IPS-20b (cell line): ENCODE measurements around the gene PHTF2.
"Not testable (repeated sequence)": the region's sequence is repeated elsewhere in the genome, so short reads cannot be mapped to it uniquely, and the experiment has no call there.

ENCODE experiments used
- H3K27ac ChIP-seq: one replicate; pipeline ENCODE4 v1.5.1; 2013; ENCODE audit warnings: low read length
- H3K27me3 ChIP-seq: 2 replicates; pipeline ENCODE4 v1.6.1; 2013; ENCODE audit warnings: mild to moderate bottlenecking, low read length, inconsistent platforms; ENCODE audit not compliant: insufficient read depth
- H3K36me3 ChIP-seq: 2 replicates; pipeline ENCODE4 v1.6.1; 2013; ENCODE audit warnings: low read depth, mild to moderate bottlenecking, inconsistent platforms, low read length, moderate library complexity; ENCODE audit not compliant: insufficient read depth
- H3K4me1 ChIP-seq: 2 replicates; pipeline ENCODE4 v1.6.1; 2013; ENCODE audit warnings: mild to moderate bottlenecking, control low read depth, inconsistent platforms, low read length, moderate library complexity; ENCODE audit not compliant: insufficient read depth
- H3K4me3 ChIP-seq: 2 replicates; pipeline ENCODE4 v1.5.1; 2013; ENCODE audit warnings: mild to moderate bottlenecking, low read length, inconsistent platforms
- H3K9ac ChIP-seq: 2 replicates; pipeline ENCODE4 v1.6.1; 2013; ENCODE audit warnings: low read depth, mild to moderate bottlenecking, inconsistent platforms, low read length, moderate library complexity
- H3K9me3 ChIP-seq: 2 replicates; pipeline ENCODE4 v1.6.1; 2013; ENCODE audit warnings: mild to moderate bottlenecking, low read depth, low read length, inconsistent platforms; ENCODE audit not compliant: insufficient read depth

The PHTF2 gene

DNA sequence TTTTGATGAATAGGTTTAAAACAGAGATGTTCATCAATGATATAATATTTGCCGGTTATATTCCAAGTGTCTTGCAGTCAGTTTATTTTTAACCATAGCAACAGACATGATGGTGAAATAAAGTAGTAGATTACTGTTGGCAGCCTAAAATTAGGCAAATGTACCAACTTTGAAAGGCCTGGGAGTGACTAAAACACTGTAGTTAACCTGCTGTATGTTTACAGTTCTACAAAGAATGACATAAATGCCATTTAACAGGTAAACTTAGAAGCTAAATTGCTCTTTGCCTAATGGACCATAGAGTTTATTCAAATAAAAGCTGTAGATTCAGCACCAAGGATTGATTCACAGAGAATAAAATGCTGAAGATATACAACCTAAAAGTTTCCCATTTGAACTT, 64.1 kb downstream of the PHTF2 start:
- no peaks in the 10 kb centered on the region for H3K27me3 ChIP-seq
- H3K27ac ChIP-seq: no peak overlapping the region
- H3K9me3 ChIP-seq: no peaks in the 10 kb centered on the region
- H3K9ac ChIP-seq: no peak overlapping the region; the same call in 1 of the 2 replicates
- no peaks in the 10 kb centered on the region for H3K36me3 ChIP-seq
- no peak overlapping the region for H3K4me3 ChIP-seq
- peaks cover 7% of the 10 kb centered on the region; the same call in 1 of the 2 replicates for H3K4me1 ChIP-seq

DNA sequence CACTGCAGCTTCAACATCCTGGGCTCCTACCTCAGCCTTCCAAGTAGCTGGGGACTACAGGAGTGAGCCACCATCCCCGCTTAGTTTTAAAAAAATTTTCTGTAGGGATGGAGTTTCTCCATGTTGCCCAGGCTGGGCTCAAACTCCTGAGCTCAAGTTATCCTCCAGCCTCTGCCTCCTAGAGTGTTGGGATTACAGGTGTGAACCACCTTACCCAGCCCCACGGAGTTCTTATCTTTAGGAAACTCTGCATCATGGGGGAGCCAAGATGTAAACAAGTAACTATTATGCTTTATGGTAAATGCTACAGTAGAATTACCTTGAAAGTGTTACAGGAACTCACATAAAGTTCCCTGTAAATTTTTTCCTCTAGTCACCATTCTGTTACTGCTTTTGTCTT, 65.3 kb downstream of the PHTF2 start:
- Histone ChIP-seq H3K9ac (no peak overlapping the region), H3K27me3 (no peaks in the 10 kb centered on the region), H3K36me3 (no peaks in the 10 kb centered on the region), H3K4me3 (no peak overlapping the region), H3K9me3 (no peaks in the 10 kb centered on the region), H3K27ac (no peak overlapping the region), H3K4me1 (peaks cover 7% of the 10 kb centered on the region; the same call in 1 of the 2 replicates)

DNA sequence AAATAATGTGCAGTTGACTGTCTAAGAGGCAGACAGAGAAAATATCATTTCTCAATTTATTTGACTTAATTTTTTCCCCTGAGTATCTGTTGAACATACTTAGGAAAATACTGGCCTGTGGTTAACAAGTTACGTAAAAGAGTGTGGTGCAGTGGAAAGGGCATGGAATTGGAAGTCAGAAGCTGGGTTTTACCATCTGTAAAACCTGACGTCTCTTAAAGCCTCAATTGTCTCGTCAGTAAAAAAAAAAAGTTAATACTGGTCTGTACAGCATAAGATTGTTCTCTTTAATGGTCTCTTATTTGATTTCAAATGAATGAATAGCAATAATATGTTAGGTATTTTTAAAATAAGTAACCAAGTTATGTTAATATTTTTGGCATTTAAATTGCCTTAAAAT, 67.8 kb downstream of the PHTF2 start:
- Histone ChIP-seq H3K36me3 (no peaks in the 10 kb centered on the region), H3K4me1 (peaks cover 7% of the 10 kb centered on the region; the same call in 1 of the 2 replicates), H3K4me3 (no peak overlapping the region), H3K27me3 (no peaks in the 10 kb centered on the region), H3K9ac (no peak overlapping the region), H3K27ac (no peak overlapping the region), H3K9me3 (no peaks in the 10 kb centered on the region)

DNA sequence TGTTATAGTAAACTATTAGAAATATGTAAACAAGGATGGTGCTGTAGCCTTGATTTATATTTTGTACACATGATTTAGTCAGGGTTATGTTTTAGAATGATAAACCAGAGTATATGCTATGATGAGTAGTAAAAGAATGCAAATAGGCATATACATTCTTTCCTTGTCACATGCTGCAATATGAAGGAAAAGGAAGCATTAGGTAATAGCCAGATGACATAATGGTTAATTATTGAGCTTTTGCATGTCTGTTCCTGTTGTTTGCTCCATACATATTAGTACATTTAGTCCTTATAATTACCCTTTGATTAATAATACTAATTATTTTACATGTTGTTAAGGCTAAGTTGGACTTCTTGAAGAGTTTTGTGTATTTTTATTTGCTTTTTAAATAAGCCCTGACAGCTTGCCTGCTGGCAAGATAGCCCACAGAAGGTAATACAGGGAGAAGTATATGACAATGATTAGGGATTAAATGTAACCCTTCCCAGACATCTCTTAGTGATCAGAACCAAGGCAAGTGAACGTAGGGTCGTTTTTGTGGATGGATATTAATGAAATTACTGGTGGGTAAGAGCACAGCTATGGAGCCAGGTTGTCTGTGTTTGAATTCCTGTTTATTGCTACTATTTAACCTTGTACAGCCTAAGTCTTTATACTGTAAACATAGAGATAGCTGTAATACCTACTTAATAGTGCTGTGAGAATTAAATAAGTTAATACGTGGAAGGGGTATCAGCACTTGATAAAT, 68.4 kb downstream of the PHTF2 start:
- Histone ChIP-seq H3K9ac (no peak overlapping the region), H3K4me3 (no peak overlapping the region), H3K4me1 (peaks cover 7% of the 10 kb centered on the region; the same call in 1 of the 2 replicates), H3K27ac (no peak overlapping the region), H3K27me3 (no peaks in the 10 kb centered on the region), H3K36me3 (no peaks in the 10 kb centered on the region), H3K9me3 (no peaks in the 10 kb centered on the region)

DNA sequence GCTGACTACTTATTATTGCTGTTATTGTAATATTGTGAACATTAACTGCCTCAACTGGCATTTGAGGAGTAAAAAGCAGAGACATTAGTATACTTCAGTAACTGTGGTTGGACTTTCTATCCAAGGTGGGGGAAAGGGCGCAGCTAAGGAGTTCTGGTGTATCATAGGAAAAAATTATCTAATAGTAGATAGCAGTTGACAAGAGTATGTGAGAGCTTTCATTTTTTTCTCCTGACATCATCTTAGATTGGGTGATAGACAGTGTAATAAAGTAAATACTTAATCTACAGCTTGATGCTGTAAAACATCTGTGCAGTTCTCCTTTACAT, 68.9 kb downstream of the PHTF2 start:
- H3K9ac ChIP-seq: no peak overlapping the region
- H3K4me3 ChIP-seq: no peak overlapping the region
- H3K36me3 ChIP-seq: no peaks in the 10 kb centered on the region
- no peaks in the 10 kb centered on the region; the same call in 1 of the 2 replicates for H3K9me3 ChIP-seq
- peaks cover 7% of the 10 kb centered on the region; the same call in 1 of the 2 replicates for H3K4me1 ChIP-seq
- H3K27me3 ChIP-seq: no peaks in the 10 kb centered on the region
- no peak overlapping the region for H3K27ac ChIP-seq

DNA sequence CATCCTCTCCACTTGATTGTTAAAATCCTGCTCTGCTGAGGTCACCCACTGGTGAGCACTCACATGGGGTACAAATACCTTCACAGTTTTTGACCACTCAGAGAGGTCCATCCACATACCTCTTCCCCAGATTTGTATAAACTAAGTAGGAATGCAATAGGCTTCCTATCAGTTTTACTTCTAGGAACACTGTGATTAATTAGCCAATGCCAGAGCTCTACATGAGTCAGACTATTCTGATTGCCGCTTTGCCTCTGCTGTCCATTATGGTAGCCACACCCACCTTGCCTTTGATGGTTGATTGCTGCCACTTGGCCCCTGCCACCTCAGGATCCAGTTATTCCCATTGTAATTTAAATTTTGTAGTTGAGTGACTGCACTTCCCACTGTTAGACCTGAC, 73.7 kb downstream of the PHTF2 start:
- not testable (repeated sequence) for H3K9ac ChIP-seq, H3K9me3 ChIP-seq, H3K27me3 ChIP-seq, H3K4me3 ChIP-seq, H3K27ac ChIP-seq, H3K36me3 ChIP-seq, H3K4me1 ChIP-seq

DNA sequence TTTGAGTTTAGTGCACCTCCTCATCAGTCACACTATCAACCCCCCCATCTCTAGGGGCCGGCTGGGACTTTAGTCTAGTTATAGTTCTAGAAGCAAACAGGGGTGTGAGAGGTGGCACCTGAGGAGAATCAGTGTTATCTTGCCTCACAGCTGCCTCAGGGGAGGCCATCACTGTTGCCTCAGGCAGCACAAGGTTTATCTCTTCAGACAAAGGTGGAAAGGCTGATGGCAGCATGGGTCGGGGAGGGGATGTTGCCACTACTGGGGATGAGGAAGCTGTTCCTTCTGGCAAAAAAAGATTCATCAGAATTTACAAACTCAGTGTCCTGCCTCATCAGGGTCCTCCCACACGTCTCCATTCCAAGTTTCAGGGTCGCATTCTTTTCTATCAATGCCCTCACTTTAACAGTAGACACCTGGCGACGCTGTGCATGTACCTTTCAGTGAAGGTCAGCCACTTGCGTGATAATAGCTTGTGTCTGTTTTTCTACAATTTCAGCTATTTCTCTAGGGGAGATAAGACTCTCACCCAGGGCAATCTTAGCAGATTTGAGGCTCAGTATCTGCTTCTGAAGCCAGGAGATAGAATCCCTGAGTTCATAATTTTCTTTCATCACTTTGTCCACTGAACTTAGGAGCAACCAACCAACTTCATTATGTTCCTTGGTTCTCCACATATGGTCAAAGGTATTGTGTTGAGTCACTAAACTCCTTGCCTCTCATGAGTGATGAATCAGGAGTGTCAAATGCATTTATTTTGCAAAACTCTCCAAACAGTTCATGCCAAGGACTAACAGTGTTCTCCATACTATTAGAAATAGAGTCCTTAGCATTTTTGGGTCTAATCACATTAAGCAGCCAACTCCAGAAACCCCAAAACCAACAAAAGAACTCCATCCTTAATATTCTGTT, 75.1 kb downstream of the PHTF2 start:
- H3K27ac ChIP-seq, H3K9me3 ChIP-seq, H3K4me1 ChIP-seq, H3K27me3 ChIP-seq, H3K4me3 ChIP-seq, H3K9ac ChIP-seq, H3K36me3 ChIP-seq: not testable (repeated sequence)

DNA sequence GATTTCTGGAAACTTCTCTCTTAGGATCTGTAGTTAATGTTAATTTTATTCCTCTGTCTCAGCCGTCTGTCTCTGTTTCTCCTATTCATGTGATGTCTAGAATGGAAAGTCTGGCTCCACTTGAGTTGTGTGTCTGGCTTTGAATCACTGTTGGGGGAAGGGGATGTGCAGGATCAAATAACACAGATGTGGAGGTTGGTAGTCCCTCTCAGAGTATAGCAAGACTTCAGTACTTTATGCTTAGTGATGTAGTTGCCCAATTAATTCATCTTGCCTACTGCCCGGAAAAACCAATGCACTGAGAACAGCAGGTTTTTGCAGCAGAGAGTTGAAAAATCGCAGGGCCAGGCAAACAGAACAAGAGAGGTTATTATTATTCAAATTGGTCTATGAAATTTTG, 79.2 kb downstream of the PHTF2 start:
- Histone ChIP-seq H3K9me3 (no peaks in the 10 kb centered on the region), H3K36me3 (no peaks in the 10 kb centered on the region), H3K27ac (no peak overlapping the region), H3K27me3 (no peaks in the 10 kb centered on the region), H3K4me3 (no peak overlapping the region), H3K4me1 (no peaks in the 10 kb centered on the region), H3K9ac (no peak overlapping the region)

DNA sequence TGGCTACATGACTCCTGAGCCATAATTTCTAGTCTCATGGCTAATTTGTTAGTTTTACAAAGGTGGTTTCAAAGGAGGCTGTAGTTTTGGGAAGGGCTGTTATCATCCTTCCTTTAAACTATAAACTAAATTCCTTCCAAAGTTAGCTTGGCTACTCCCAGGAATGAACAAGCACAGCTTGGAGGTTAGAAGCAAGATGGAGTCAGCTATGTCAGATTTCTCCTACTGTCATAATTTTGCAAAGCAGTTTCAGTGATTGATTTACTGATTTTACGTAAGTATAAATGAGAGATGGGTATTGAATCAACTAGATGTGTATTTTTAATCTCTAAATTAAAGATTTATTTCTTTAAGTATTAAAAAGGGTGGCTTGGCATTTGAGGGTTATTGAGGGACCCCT, 79.9 kb downstream of the PHTF2 start:
- Histone ChIP-seq H3K36me3 (no peaks in the 10 kb centered on the region), H3K9me3 (no peaks in the 10 kb centered on the region), H3K9ac (no peak overlapping the region), H3K27me3 (no peaks in the 10 kb centered on the region), H3K4me1 (no peaks in the 10 kb centered on the region), H3K27ac (no peak overlapping the region), H3K4me3 (no peak overlapping the region)

DNA sequence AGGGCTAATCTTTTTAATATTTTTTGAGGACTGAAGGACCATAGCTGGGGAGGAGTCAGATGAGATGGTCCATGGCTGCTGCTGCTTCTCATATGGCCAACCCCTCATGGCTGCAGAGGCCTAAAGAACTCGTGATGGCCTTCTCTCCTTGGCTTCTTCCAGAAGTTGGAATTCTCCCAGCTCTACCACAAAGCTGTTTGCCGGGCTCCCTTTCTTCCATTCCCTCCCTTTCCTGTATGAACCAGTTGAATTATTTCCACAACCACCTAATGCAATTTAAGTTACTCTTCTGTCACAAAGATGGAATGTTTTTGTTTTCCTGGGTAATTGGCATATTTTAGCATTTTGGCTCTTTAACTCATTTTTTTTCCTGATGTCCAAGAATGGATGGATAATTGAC, 80.7 kb downstream of the PHTF2 start:
- H3K4me1 ChIP-seq: no peaks in the 10 kb centered on the region
- no peaks in the 10 kb centered on the region for H3K9me3 ChIP-seq
- H3K36me3 ChIP-seq: no peaks in the 10 kb centered on the region
- no peaks in the 10 kb centered on the region for H3K27me3 ChIP-seq
- no peak overlapping the region for H3K4me3 ChIP-seq
- no peak overlapping the region for H3K27ac ChIP-seq
- no peak overlapping the region for H3K9ac ChIP-seq

DNA sequence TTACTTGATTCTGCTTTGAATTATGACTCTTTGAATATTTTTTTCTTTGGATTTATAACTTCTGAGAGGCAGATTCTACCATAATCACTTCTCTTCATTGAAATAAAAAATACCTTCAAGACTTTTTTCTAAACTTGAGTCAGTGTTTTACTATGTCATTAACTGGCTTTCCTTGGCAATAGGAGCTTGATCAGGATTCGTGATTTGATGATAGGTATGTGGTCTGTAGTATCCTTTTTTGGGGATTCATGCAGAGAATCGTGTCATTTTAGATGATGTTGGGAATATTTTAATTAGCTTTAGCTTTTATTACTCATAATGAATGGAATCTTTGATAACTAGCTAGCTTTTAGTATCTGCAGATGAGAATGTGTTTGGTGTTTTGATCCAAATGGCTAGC, 83.3 kb downstream of the PHTF2 start:
- H3K9ac ChIP-seq: no peak overlapping the region
- H3K4me1 ChIP-seq: no peaks in the 10 kb centered on the region
- no peaks in the 10 kb centered on the region for H3K27me3 ChIP-seq
- no peak overlapping the region for H3K27ac ChIP-seq
- H3K9me3 ChIP-seq: no peaks in the 10 kb centered on the region
- no peak overlapping the region for H3K4me3 ChIP-seq
- H3K36me3 ChIP-seq: no peaks in the 10 kb centered on the region

DNA sequence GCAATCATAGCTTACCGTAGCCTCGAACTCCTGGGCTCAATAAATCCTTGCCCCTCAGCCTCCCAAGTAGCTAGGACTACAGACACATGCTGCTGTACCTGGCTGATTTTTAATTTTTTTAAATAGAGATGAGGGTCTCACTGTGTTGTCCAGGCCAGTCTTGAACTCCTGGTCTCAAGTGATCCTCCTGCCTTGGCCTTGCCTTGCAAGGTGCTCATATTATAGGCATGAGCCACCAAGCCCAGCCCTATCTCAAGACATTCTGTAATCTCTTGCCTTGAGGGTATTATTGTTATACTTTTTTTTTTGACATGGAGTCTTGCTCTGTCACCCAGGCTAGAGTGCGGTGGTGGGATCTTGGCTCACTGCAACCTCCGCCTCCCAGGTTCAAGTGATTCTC, 86.6 kb downstream of the PHTF2 start:
- Histone ChIP-seq H3K36me3 (no peaks in the 10 kb centered on the region), H3K9me3 (no peaks in the 10 kb centered on the region), H3K27ac (no peak overlapping the region), H3K27me3 (no peaks in the 10 kb centered on the region), H3K9ac (no peak overlapping the region), H3K4me3 (no peak overlapping the region), H3K4me1 (no peaks in the 10 kb centered on the region)
